Lung (tissue), 12 donors: Measurements from ENCODE around the gene VEPH1. TPM values are rescaled to one million over a fixed set of nuclear protein-coding genes. Genes with fewer than 3 reads are reported as not detected.

Source experiments
- ATAC-seq: fragments of 200-7000 bp; cut with Tn5 transposase; one replicate; pipeline ENCODE4 v1.9.1; 2020; ENCODE audit warnings: moderate number of reproducible peaks; ENCODE audit not compliant: insufficient read depth, low FRiP score
- DNase-seq, 3 donors: peaks; one replicate each; pipeline ENCODE4 v3.0.0-alpha.2; 2013 to 2017
- H3K27ac ChIP-seq, 2 donors: one replicate each; pipeline ENCODE4 v1.5.1; 2013; ENCODE audit warnings: mild to moderate bottlenecking in 2 of 2, moderate library complexity in 2 of 2, control low read depth in 1 of 2, inconsistent platforms in 1 of 2, low read depth in 1 of 2, low read length in 1 of 2
- H3K27me3 ChIP-seq, 3 donors: one replicate each; pipeline ENCODE4 v1.5.1; 2013; ENCODE audit warnings: low read length in 2 of 3; ENCODE audit not compliant: control insufficient read depth in 3 of 3, insufficient read depth in 3 of 3
- H3K36me3 ChIP-seq, 4 donors: one replicate each; pipeline ENCODE4 v1.5.1; 2013; ENCODE audit warnings: low read length in 4 of 4, mild to moderate bottlenecking in 1 of 4, moderate library complexity in 1 of 4; ENCODE audit not compliant: control insufficient read depth in 4 of 4, insufficient read depth in 4 of 4
- H3K4me1 ChIP-seq, 5 donors: one replicate each; pipeline ENCODE4 v1.5.1; 2013; ENCODE audit warnings: low read length in 5 of 5, mild to moderate bottlenecking in 2 of 5, moderate library complexity in 1 of 5; ENCODE audit not compliant: control insufficient read depth in 5 of 5, insufficient read depth in 5 of 5
- H3K4me3 ChIP-seq: one replicate; pipeline ENCODE4 v1.5.1; 2013; ENCODE audit warnings: mild to moderate bottlenecking, control low read depth, moderate library complexity
- H3K9ac ChIP-seq, 2 donors: one replicate each; pipeline ENCODE4 v1.5.1; 2013; ENCODE audit warnings: low read length in 2 of 2, control low read depth in 1 of 2; ENCODE audit not compliant: insufficient read depth in 1 of 2
- H3K9me3 ChIP-seq, 4 donors: one replicate each; pipeline ENCODE4 v1.5.1; 2013; ENCODE audit warnings: low read length in 3 of 4, mild to moderate bottlenecking in 1 of 4, moderate library complexity in 1 of 4; ENCODE audit not compliant: control insufficient read depth in 4 of 4, insufficient read depth in 3 of 4
- WGBS, 2 donors: extraction: QIAGEN DNeasy Blood & Tissue Kit; methylation state at CpG; one replicate each; pipeline ENCODE4 v1.1.7; 2013; 5-methylcytosine and 5-hydroxymethylcytosine counted together
- polyA plus RNA-seq, 2 donors: library from polyadenylated mRNA; stranded (reverse); fragments of 200-250 nt; gene quantifications; one replicate each; pipeline ENCODE4 v1.2.1, GENCODE V29; 2013
- total RNA-seq, 2 donors: library from RNA; depleted of rRNA in 1 of 2; stranded (reverse); fragments of >200 nt in 1 of 2; gene quantifications; one replicate each; pipeline ENCODE4 v1.2.1, GENCODE V29; 2014 to 2021
- TF ChIP-seq, protein P1 (sequence below): IDR thresholded peaks from 2 replicates; pipeline ENCODE4 v1.5.1; 2012; ENCODE audit warnings: mild to moderate bottlenecking; ENCODE audit errors: control extremely low read depth, extremely low read depth
- donor health status: control.
- donor health status: control.
- donor health status: Bipolar disorder and iron deficiency.
- donor health status: healthy.
- donor health status: DM: yes; HTN: yes; CAD: no.

VEPH1 gene
- total and polyA plus RNA-seq, 4 donors = 14.6 to 237 (median 65.5) TPM

DNA sequence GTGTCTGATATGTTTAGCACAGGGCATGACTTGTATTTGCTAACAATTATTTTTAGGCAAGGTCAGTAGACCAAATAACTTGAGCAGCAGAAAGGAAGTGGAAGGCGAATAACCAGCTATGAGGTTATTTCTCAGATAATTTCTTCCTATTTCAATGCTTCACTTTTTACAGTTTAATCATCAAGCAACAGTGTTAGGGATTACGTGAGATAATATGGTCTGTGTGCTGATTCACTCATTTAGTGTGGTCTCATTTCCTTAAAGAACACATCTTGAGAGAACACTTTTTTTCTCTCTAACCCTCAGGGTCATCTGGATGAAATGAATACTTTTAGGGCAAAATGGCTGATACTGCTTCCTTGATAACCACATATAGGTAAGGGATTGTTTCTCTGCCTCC is 217.2 kb downstream of the VEPH1 start:
- ATAC-seq = no peak
- TF ChIP-seq, protein P1, sequence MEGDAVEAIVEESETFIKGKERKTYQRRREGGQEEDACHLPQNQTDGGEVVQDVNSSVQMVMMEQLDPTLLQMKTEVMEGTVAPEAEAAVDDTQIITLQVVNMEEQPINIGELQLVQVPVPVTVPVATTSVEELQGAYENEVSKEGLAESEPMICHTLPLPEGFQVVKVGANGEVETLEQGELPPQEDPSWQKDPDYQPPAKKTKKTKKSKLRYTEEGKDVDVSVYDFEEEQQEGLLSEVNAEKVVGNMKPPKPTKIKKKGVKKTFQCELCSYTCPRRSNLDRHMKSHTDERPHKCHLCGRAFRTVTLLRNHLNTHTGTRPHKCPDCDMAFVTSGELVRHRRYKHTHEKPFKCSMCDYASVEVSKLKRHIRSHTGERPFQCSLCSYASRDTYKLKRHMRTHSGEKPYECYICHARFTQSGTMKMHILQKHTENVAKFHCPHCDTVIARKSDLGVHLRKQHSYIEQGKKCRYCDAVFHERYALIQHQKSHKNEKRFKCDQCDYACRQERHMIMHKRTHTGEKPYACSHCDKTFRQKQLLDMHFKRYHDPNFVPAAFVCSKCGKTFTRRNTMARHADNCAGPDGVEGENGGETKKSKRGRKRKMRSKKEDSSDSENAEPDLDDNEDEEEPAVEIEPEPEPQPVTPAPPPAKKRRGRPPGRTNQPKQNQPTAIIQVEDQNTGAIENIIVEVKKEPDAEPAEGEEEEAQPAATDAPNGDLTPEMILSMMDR = no peak
- Histone ChIP-seq H3K36me3 (peaks cover 0 to 2% (median 0%) of the 10 kb centered on the region in 4 donors), H3K27ac (no peak overlapping the region), H3K27me3 (no peaks in the 10 kb centered on the region), H3K9ac (no peak overlapping the region), H3K4me1 (peaks cover 0 to 12% (median 0%) of the 10 kb centered on the region in 5 donors), H3K9me3 (no peaks in the 10 kb centered on the region), H3K4me3 (no peak overlapping the region)
- 81 to 85% methylated on average over 2 of the region's 2 CpGs for WGBS, 2 donors
- DNase-seq = no peak

DNA sequence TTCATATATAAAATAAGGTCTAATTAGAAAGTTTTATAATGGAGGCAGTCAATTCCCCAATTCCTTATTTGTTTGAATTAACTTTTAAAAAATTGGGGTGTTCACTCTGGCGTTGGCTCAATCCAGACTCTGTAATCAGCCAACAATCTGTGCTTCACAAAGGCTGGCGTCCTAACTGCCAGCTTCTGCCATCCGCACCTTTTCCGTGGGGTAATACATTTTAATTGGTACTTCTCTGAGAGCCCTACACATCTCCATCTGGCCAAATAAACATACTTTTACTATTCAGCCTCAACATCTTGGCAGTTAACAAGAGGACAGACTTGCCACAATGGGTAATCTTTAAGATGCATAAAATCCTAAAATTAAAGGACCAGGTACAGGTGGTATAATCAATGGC is 218.1 kb downstream of the VEPH1 start:
- WGBS, 2 donors = 78 to 91% methylated on average over 4 of the region's 4 CpGs
- H3K4me3 ChIP-seq = no peak overlapping the region
- no peak overlapping the region for H3K9ac ChIP-seq
- H3K27me3 ChIP-seq = no peaks in the 10 kb centered on the region
- DNase-seq (no peak), ATAC-seq (no peak)
- H3K36me3 ChIP-seq = peaks cover 0 to 2% (median 0%) of the 10 kb centered on the region in 4 donors
- no peaks in the 10 kb centered on the region for H3K9me3 ChIP-seq
- TF ChIP-seq, protein P1 = no peak
- no peak overlapping the region for H3K27ac ChIP-seq
- H3K4me1 ChIP-seq = peaks cover 0 to 8% (median 0%) of the 10 kb centered on the region in 5 donors

DNA sequence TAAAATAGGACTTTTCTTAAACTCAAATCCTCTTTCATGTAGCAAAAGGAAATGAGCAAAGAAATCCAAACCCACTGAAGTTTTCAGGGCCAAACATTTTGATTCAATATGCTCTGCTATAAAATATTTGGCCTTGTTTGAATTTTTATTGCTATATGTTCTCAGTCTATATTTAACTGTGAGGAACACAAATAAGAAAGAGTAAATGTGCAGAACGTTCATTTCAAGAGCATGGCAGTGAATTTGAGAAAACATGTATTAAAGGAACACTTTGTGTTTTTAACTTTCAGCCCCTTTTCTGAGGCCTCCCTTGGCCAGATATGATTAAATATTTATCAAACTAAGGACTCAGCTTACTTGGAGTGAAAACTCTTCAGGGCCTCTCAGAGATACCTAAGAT is 218.5 kb downstream of the VEPH1 start:
- H3K4me1 ChIP-seq = peaks cover 0 to 8% (median 0%) of the 10 kb centered on the region in 5 donors
- H3K27me3 ChIP-seq = no peaks in the 10 kb centered on the region
- no peak overlapping the region for H3K27ac ChIP-seq
- TF ChIP-seq, protein P1 = no peak
- no peak overlapping the region for H3K9ac ChIP-seq
- 51 to 73% methylated on average over 1 of the region's 1 CpG for WGBS, 2 donors
- DNase-seq = peak in 2 of 3 donors; percentile 19 to 49
- no peak overlapping the region for H3K4me3 ChIP-seq
- H3K36me3 ChIP-seq = peaks cover 0 to 2% (median 0%) of the 10 kb centered on the region in 4 donors
- H3K9me3 ChIP-seq = no peaks in the 10 kb centered on the region
- no peak for ATAC-seq
